ENCODE measurements around the gene CCDC59.
"Not testable (repeated sequence)": the region's sequence is repeated elsewhere in the genome, so short reads cannot be mapped to it uniquely, and the experiment has no call there.

CCDC59 gene

GRCh38 chr12:82363990-82364389, 5.8 kb upstream of the CCDC59 start:
- no peak overlapping the region for H3K4me2 ChIP-seq
- no peak for TF ChIP-seq Cebpa-rat (IDR thresholded peaks at IDR 0.05)
- H3K36me3 ChIP-seq: no peaks in the 10 kb centered on the region
- peaks cover 9% of the 10 kb centered on the region for H3K4me1 ChIP-seq
- no peaks in the 10 kb centered on the region for H3K27me3 ChIP-seq
- no peak overlapping the region for H3K27ac ChIP-seq
- H3K9me3 ChIP-seq: no peaks in the 10 kb centered on the region; the same call in 1 of the 2 replicates
- no peak overlapping the region for H3K9ac ChIP-seq
- H4K20me1 ChIP-seq: no peaks in the 10 kb centered on the region
- H3K4me3 ChIP-seq: no peak overlapping the region

DNA sequence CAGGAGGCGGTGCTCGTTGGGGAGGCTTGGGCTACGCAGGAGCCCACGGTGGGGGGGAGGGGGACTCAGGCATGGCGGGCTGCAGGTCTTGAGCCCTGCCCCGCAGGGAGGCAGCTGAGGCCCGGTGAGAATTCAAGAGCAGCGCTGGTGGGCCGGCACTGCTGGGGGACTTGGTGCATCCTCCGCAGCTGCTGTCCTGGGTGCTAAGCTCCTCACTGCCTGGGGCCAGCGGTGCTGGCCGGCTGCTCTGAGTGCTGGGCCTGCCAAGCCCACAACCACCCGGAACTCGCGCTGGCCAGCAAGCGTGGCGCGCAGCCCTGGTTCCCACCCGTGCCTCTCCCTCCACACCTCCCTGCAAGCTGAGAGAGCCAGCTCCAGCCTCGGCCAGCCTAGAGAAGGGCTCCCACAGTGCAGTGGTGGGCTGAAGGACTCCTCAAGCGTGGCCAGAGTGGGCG, 3.3 kb upstream of the CCDC59 start:
- peaks cover 18% of the 10 kb centered on the region for H3K4me1 ChIP-seq
- H3K27ac ChIP-seq: no peak overlapping the region
- no peak for TF ChIP-seq Cebpa-rat (IDR thresholded peaks at IDR 0.05)
- H3K9ac ChIP-seq: no peak overlapping the region
- H3K4me2 ChIP-seq: no peak overlapping the region
- H3K27me3 ChIP-seq: no peaks in the 10 kb centered on the region
- H4K20me1 ChIP-seq: no peaks in the 10 kb centered on the region
- peaks cover 1% of the 10 kb centered on the region; the same call in 1 of the 2 replicates for H3K36me3 ChIP-seq
- H3K4me3 ChIP-seq: no peak overlapping the region
- H3K9me3 ChIP-seq: no peaks in the 10 kb centered on the region; the same call in 1 of the 2 replicates

DNA sequence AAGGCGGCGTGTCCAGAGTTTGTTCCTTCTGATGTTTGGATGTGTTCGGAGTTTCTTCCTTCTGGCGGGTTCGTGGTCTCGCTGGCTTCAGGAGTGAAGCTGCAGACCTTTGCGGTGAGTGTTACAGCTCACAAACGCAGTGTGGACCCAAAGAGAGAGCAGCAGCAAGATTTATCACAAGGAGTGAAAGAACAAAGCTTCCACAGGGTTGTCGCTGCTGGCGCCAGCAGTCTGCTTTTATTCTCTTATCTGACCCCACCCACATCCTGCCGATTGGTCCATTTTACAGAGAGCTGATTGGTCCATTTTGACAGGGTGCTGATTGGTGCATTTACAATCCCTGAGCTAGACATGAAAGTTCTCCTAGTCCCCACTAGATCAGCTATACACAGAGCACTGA, 2.6 kb upstream of the CCDC59 start:
- not testable (repeated sequence) for H3K27ac ChIP-seq, H4K20me1 ChIP-seq, H3K27me3 ChIP-seq, H3K9me3 ChIP-seq, H3K4me3 ChIP-seq, H3K36me3 ChIP-seq, H3K9ac ChIP-seq, H3K4me2 ChIP-seq
- H3K4me1 ChIP-seq: peaks cover 25% of the 10 kb centered on the region

DNA sequence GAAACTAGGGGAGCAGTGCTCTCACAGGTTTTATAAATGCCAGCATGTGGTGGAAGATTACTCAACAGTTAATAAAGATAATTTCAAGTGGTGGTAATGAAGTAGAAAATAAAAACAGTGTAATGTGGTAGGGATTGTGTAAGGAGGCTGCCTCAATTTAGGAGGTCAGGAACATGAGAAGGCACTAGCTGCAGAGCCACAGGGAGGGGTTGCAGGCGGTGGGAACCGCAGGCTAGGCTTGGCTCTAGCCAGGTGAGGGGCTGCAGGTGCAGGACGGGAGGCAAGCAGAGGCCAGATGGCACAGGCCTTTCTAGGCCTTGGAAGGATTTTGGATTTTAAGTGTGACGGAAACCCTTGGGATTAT, 910 bp upstream of the CCDC59 start:
- H3K4me2 ChIP-seq: peak overlapping the region; percentile 84
- H3K27ac ChIP-seq: 0 out of 2 replicates have a peak overlapping the region, but pooled peaks have one; percentile 18
- no peaks in the 10 kb centered on the region for H3K27me3 ChIP-seq
- H3K4me3 ChIP-seq: peak overlapping the region; percentile 86
- peak overlapping the region; percentile 95; the same call in 1 of the 2 replicates for H3K9ac ChIP-seq
- TF ChIP-seq Cebpa-rat (IDR thresholded peaks at IDR 0.05): no peak
- peaks cover 27% of the 10 kb centered on the region for H3K4me1 ChIP-seq
- H3K9me3 ChIP-seq: no peaks in the 10 kb centered on the region; the same call in 1 of the 2 replicates
- H4K20me1 ChIP-seq: peaks cover 6% of the 10 kb centered on the region; the same call in 1 of the 2 replicates
- peaks cover 24% of the 10 kb centered on the region for H3K36me3 ChIP-seq

- peak overlapping the region; percentile 95 for H3K9ac ChIP-seq
- peak overlapping the region; percentile 73 for H3K4me2 ChIP-seq
- H3K36me3 ChIP-seq: peaks cover 37% of the 10 kb centered on the region
- H3K27ac ChIP-seq: peak overlapping the region; percentile 98
- H3K27me3 ChIP-seq: no peaks in the 10 kb centered on the region
- TF ChIP-seq Cebpa-rat (IDR thresholded peaks at IDR 0.05): no peak
- peaks cover 27% of the 10 kb centered on the region for H3K4me1 ChIP-seq
- peaks cover 6% of the 10 kb centered on the region; the same call in 1 of the 2 replicates for H4K20me1 ChIP-seq
- H3K9me3 ChIP-seq: no peaks in the 10 kb centered on the region; the same call in 1 of the 2 replicates
- peak overlapping the region; percentile 86 for H3K4me3 ChIP-seq
Measured at GRCh38 chr12:82357845-82358199, 365 bp downstream of the CCDC59 start.

- Histone ChIP-seq H3K27ac (peak overlapping the region; percentile 98), H3K4me2 (peak overlapping the region; percentile 73), H3K27me3 (no peaks in the 10 kb centered on the region), H3K9ac (peak overlapping the region; percentile 95), H3K36me3 (peaks cover 42% of the 10 kb centered on the region), H3K4me1 (peaks cover 27% of the 10 kb centered on the region), H3K9me3 (no peaks in the 10 kb centered on the region; the same call in 1 of the 2 replicates), H4K20me1 (peaks cover 6% of the 10 kb centered on the region; the same call in 1 of the 2 replicates), H3K4me3 (peak overlapping the region; percentile 86)
- TF ChIP-seq Cebpa-rat (IDR thresholded peaks at IDR 0.05): no peak
Measured at GRCh38 chr12:82357340-82357739, 847 bp downstream of the CCDC59 start.

GRCh38 chr12:82351390-82351789, 6.8 kb downstream of the CCDC59 start:
- Histone ChIP-seq H3K9me3 (no peaks in the 10 kb centered on the region), H3K27ac (no peak overlapping the region), H3K4me1 (peaks cover 8% of the 10 kb centered on the region), H3K9ac (no peak overlapping the region), H4K20me1 (peaks cover 15% of the 10 kb centered on the region; the same call in 1 of the 2 replicates), H3K27me3 (no peaks in the 10 kb centered on the region), H3K4me3 (no peak overlapping the region), H3K4me2 (no peak overlapping the region), H3K36me3 (peaks cover 77% of the 10 kb centered on the region)
- TF ChIP-seq Cebpa-rat (IDR thresholded peaks at IDR 0.05): no peak

- Histone ChIP-seq H3K36me3 (peaks cover 64% of the 10 kb centered on the region), H3K27me3 (no peaks in the 10 kb centered on the region), H3K9ac (no peak overlapping the region), H3K4me2 (no peak overlapping the region), H3K27ac (no peak overlapping the region), H3K4me1 (no peaks in the 10 kb centered on the region), H4K20me1 (peaks cover 15% of the 10 kb centered on the region; the same call in 1 of the 2 replicates), H3K4me3 (no peak overlapping the region), H3K9me3 (no peaks in the 10 kb centered on the region)
- TF ChIP-seq Cebpa-rat (IDR thresholded peaks at IDR 0.05): no peak
Measured at GRCh38 chr12:82350161-82350560, 8.0 kb downstream of the CCDC59 start.

- H3K27ac ChIP-seq: no peak overlapping the region
Measured at GRCh38 chr12:82329508-82329907, 28.7 kb downstream of the CCDC59 start.

GRCh38 chr12:82327861-82328260, 30.3 kb downstream of the CCDC59 start:
- no peaks in the 10 kb centered on the region for H4K20me1 ChIP-seq
- no peaks in the 10 kb centered on the region for H3K27me3 ChIP-seq
- no peaks in the 10 kb centered on the region for H3K4me1 ChIP-seq
- no peak overlapping the region for H3K4me2 ChIP-seq
- no peaks in the 10 kb centered on the region for H3K9me3 ChIP-seq
- no peak overlapping the region for H3K4me3 ChIP-seq
- H3K36me3 ChIP-seq: no peaks in the 10 kb centered on the region
- H3K9ac ChIP-seq: no peak overlapping the region
- no peak for TF ChIP-seq Cebpa-rat (IDR thresholded peaks at IDR 0.05)
- H3K27ac ChIP-seq: no peak overlapping the region

More at GRCh38 chr12:82329508-82329907, 28.7 kb downstream of the CCDC59 start:
- Histone ChIP-seq H3K4me2 (no peak overlapping the region), H4K20me1 (no peaks in the 10 kb centered on the region), H3K36me3 (no peaks in the 10 kb centered on the region), H3K9ac (no peak overlapping the region), H3K4me3 (no peak overlapping the region), H3K4me1 (no peaks in the 10 kb centered on the region), H3K27me3 (no peaks in the 10 kb centered on the region), H3K9me3 (no peaks in the 10 kb centered on the region)
- no peak for TF ChIP-seq Cebpa-rat (IDR thresholded peaks at IDR 0.05)
